ENCODE measurements around the gene ATP7B.
A peak's percentile ranks its signal among the peaks of the same experiment; 100 is the strongest.
"Not testable (repeated sequence)": the region's sequence is repeated elsewhere in the genome, so short reads cannot be mapped to it uniquely, and the experiment has no call there.

ATP7B gene

DNA sequence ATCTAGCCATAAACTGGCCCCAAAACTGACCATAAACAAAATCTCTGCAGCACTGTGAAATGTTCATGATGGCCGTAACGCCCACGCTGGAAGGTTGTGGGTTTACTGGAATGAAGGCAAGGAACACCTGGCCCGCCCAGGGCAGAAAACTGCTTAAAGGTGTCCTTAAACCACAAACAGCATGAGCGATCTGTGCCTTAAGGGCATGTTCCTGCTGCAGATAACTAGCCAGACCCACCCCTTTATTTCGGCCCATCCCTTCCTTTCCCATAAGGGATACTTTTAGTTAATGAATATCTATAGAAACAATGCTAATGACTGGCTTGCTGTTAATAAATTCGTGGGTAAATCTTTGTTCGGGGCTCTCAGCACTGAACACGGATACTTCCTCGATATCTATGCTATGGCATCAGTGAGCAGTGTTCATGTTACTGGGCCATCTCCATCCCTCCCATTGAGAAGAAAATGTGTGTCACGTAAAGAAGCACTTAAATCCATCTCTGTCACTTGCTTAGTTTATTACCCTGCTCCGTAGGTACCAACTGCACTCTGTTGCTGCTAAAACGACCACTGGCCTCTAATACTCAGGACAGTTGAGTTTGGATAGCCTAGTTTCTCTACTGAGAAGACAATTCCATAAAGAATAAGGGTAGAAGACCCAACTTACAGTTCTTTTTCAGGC lies 5.3 kb downstream of the ATP7B start:
- DNase-seq, result no peak

DNA sequence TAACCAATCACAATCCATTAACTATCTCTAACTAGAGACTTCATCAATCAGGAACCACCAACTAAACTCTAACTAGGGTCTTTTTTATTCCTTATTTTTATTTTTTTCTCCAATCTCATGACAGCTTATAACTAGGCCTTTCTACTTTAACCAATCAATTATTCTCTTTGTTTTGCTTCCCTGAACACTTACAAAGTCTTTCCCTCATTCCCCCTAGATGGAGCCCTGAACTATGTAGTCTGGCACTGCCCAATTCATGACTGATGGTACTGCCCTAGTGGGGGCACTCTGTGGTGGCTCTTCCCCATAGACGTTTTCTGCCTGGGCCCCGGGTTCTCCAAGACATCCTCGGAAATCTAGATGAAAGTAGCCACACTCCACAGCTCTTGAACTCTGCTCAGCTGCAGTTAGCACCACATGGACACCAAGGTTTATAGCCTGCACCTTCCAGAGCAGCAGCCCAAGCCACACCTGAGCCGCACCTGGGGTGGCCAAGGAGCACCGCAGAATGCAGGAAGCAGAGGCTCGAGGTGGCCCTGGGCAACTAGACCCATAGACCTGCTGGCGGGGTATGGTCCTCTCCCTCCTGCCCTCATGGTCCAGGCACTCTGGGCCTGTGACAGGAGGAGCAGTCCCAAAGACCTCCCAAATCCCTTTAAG lies 6.6 kb downstream of the ATP7B start:
- no peak for DNase-seq

DNA sequence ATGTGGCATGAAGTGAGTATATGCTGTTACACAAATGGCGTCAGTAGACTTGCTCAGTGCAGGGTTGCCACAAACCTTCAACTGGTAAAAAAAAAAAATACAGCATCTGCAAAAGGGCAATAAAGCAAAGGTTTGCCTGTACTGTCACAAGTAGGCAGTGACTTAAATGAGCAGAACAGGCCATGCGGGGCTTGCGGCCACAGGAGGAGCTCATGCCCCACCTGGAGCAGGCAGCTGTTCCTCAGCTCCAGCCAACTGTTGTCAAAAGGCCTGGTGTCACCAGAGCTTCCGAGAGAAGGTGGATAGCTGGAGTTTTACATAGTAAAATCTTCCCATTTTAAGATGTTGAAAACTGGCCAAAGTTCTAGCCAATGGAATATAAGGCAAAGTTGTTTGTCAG lies 7.7 kb downstream of the ATP7B start:
- DNase-seq, result peak in 1 of 2 experiments; percentile 1

DNA sequence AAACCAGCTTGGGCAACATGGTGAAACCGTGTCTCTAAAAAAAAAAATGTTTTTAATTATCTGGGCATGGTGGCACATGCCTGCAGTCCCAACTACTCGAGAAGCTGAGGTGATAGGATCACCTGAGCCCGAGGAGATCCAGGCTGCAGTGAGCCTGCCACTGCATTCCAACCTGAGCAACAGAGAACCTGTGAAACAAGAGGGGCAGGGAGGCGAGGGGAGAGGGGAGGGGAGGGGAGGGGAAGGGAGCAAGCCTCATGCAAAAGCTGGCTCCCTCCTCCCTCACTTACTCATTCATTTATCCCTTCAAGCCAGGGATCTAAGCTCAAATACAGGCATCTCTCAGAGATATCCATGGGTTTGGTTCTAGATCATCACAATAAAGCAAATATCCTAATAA lies 8.9 kb downstream of the ATP7B start:
- DNase-seq, result no peak

DNA sequence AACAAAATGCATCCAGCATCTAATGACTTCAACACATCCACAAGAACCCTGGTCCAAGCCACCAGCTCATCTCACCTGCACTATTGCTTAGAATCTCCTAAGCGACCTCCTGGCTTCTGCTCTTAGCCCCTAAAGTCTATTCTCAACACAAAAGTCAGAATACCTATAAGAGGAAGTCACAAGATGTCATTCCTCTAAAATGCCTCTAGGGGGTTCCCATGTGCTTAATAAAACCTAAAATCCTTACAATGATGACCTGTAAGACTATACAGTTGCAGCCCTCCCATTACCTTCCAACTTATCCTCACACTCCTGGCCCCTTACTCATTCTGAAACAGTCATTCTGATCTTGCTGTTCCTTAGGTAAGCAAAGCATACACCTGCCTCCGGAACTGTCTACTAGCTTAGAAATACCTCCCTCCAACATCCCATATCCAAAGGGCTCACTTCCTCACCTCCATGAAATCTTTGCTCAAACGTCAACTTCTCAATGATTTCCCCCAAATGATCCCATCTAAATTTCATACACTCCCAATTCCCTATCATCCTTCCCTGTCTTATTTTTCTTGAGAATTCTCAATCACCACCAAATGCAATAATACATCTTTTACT lies 10.0 kb downstream of the ATP7B start:
- DNase-seq, result peak in 1 of 2 experiments; percentile 29

DNA sequence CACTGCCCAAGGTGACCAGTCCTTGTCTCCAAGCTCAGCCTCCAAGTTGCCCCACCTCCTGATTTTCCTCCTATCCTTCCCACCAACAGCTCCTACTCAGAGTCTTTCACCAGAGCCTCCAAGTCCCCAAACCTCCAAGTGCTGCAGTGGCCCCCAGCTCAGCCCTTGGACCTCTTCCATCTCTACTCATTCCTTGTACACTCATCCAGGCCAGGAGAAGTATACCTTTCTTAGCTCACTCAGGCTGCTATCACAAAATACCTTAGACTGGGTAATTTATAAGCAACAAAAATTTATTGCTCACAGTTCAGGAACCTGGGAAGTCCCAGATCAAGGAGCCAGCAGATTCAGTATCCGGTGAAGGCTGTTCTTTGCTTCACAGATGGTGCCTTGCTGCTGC lies 11.3 kb downstream of the ATP7B start:
- no peak for DNase-seq

DNA sequence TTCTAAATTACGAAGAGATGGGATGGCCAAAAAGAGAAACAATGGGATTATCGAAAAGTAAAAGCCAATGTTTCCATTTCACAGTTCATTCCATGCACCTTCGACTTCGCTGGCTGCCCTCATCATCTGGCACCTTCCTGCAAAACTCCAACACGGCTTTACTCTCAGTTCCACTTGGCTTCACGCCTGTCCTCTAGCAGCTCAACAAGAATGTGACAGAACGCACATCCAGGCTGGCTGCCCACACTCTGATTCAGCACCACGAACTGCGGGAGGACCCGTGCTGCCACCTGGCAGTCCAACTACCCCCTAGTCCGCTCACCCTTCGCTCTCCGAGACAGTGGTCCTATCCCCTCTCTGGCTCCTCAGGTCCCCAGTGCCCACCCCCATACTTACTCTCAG lies 11.7 kb downstream of the ATP7B start:
- DNase-seq, result no peak

DNA sequence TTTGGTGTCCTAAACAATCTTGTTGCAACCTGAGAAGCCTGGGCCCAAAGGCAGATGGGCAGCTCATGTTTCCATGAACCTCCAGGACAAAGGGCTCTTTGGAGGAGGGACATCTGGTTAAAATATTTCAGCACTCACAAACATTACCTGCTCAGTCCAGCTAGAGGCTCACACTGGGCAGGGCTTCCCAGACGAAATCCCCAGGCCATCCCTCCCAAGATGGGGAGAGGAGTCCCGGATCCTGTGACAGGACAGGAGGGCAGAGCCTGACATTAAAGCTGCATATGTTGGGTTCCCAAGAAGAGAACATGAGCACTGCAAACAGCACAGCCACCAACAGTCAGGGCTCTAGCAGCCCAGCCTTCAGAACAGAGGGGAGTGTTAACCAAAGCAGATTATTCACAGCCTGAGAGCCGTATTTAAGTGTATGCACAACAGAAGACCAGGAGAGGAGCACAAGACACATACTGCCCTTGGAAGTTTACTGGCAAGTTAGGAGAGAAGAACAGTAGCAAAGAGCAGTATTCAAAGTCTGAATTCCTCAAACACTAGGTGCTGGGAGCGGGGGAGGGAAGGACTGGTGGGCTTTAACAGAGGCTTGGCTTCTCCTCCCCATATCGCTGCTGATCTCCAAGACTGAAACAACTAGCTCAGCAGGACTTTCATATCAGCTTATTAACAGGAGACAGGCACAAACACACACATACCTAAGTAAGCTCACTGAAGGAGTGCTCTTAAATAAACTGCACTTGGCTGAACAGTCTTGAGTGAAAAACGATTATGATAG lies 12.3 kb downstream of the ATP7B start:
- no peak for DNase-seq

DNA sequence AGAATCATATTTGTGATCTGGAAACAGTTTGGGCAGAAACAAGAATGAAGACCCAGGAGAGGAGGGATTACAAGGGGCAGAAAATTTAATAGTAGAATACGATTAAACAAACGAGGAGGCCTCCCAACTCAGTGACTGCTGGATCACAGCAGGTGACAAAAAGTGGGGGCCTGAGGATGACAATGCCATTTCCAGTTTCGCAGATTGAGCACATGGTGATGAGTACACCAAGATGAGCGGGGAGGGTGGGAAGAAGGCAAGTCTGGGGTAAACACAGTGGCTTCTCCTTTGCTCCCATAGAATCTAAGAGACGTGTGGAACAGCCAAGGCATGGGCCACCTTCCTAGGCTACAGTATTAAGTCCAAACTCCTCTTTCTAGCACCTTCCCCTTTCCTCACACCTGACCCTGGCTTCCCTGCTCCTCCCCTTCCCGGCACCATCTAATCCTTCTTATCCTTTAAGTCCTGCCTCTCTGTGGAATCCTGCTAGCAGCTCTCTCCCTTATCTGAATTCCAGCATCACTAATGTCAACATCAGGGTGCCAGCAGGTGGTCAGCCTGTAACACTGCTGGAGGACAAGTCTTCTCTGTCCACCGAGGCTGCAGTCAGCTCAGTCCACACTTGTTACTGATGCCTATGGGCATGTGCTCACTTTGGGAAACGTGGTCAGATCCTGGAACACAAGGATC lies 13.5 kb downstream of the ATP7B start:
- DNase-seq, result no peak

DNA sequence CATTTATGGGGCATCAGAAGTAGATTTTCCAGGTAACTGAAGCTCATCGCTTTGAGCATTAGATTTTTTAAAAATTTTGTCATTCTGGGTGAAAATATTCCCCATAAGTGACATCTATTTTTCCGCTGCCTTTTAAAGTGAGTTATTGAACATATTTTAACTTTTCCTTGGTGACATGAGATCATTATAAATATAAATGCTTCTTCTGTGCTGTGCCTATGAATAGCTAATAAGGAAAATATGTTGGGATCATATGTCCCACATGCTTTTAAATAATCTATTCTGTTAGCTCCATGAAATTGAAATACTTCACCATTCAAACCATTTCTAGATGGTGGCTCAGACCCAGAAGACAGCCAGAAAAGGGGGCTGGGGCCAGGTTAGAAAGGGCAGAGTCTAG lies 14.1 kb downstream of the ATP7B start:
- no peak for DNase-seq

DNA sequence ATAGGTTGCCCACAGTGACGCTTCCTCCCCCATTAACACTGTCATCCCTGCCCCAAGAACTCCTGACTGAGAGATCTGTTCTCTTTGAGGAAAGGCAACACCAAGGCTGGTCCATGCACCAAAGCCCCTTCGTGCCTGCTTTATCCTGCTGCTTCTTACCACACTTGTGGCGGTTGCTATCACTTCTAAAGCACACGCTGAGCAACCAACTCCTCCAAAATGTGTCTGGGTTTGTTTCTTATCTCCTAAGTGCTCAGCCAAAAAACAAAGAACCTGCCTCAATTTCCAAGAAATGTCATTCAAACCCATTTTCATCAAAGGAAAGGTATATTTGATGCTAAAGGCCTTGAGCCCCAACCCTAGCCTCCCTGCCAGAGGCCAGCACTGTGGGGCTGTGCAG lies 14.6 kb downstream of the ATP7B start:
- no peak for DNase-seq

DNA sequence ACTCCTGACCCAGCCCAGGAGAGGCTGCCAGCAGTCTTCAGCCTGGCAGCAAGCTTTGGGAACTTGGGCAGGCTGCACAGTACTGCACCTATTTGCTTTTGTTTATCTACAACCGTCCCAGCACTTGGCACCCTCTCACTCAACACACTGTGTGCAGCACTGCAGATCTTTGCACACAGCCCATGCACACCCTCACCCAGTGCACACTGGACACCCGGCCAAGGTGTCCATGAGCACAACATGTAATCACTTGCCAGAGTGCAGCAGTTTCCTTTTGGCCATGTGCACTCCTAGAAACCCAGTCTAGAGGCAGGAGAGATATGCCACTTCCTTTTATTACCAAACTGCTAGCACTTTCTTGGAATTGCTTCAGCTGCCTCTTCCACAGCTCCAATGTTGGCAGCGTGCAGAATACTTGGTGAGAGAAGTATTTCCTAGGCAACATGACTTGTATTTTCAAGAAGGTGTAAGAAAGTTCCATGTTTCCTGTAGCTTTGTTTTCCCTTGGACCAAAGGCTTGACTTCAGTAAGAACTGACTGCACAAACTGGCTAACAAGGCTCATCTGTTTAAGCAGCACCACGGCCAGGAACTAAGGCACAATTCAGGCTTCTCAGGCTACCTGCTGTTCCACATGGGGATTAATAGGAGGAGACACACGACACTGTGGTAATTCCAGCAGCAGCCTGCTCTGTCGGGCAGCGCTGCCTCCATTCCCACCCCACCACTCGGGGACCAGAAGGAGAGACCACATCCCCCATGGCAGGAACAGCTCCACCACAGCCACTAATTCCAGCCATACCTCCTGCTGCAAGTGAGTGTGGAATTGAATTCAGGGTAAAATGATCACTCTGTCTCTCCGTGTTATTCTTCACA lies 15.3 kb downstream of the ATP7B start:
- no peak for DNase-seq

DNA sequence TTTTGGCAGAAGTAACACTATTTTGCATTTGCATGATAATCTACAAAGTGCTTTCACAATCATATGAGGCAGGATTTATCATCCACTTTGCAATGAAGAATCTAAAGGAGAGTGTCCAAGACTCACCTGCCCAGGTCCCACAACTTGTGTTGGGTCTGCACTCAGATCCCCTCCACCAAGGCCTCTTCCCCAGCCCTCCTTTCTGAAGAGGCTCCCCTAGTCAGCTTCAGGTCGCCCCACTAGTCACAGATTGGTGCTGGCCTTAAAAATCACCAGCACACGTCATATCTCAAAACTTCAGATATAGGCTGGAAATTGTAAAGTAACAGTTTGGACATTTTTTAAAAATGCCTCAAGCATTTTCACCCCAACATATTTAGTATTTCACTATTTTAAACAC lies 17.5 kb downstream of the ATP7B start:
- DNase-seq, result no peak

DNA sequence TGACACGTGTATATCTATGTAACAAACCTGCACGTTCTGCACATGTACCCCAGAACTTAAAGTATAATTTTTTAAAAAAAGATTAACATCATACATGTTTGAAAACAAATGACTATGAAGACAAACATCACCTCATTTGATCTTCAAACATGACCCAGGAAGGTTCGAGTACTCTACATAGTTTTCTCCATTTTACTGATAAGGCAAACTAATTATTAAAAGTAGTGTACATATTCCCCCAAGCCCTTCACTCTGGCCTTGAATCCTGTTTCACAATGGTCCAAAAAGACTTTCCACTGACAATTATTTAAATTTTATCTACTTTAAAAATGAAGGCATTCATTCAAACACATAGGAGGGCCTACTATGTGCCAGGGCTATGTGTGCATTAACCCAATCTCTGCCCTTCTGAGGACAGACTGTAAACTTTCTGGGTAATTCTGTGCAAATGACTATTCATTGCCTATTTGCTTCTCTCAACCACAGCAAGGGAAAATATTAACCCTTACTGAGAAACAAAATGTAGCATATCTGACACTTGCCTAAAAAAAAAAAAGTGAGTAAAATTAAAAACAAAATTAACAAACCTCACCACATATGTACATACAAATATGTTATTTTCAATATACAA lies 22.1 kb downstream of the ATP7B start:
- no peak for DNase-seq

DNA sequence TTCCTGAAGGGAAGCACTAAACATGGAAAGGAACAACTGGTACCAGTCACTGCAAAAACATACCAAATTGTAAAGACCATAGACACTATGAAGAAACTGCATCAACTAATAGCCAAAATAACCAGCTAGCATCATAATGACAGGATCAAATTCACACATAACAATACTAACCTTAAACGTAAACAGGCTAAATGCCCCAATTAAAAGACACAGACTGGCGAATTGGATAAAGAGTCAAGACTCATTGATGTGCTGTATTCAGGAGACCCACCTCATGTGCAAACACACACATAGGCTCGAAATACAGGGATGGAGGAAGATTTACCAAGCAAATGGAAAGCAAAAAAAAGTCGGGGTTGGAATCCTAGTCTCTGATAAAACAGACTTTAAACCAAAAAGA lies 26.3 kb downstream of the ATP7B start:
- not testable (repeated sequence) for DNase-seq

DNA sequence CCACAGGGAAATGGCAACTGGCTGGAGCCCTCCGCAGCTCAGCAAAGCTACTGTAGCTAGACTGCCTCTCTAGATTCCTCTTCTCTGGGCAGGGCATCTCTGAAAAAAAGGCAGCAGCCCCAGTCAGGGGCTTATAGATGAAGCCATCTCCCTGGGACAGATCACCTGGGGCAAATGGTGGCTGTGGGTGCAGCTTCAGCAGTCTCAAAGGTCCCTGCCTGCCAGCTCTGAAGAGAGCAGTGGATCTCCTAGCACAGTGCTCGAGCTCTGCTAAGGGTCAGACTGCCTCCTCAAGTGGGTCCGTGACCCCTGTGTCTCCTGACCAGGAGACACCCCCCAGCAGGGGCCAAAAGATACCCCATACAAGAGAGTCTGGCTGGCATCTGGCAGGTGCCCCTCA lies 28.0 kb downstream of the ATP7B start:
- DNase-seq, result not testable (repeated sequence)

DNA sequence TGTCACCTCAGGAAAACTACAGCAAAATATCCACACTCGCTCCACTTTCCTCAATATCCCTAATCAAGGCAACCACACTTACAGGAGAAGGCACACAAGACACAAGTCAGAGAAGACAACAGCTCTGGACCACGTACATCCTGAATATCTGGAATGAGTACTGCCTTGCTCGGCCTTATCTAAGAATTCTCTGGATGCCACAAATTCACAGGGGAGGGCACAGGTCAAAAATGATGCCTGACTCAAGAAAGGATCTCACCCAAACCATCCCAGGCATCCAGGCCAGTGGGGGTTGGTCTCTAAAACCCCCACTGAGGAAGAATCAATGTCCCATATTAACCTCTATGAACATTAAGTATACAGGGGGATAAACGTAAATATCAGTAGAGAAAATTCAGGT lies 29.9 kb downstream of the ATP7B start:
- no peak for DNase-seq

DNA sequence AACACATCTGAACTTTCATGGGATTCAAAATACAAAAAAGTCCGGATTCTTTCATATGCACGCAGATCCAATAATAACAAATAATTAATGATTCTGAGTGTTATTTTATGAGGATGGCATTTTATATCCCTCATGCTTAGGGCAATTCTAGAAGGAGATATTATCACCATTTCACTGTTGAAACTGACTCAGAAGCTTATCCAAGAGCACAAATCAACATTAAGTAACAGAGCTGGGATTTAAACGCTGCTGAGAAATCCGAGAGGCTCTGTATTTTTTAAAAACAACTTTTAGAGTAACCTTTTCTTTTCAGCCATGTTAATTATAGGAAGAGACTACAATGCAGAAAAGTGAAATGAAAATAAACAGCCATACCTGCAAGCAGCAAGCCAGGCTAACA lies 30.3 kb downstream of the ATP7B start:
- no peak for DNase-seq

DNA sequence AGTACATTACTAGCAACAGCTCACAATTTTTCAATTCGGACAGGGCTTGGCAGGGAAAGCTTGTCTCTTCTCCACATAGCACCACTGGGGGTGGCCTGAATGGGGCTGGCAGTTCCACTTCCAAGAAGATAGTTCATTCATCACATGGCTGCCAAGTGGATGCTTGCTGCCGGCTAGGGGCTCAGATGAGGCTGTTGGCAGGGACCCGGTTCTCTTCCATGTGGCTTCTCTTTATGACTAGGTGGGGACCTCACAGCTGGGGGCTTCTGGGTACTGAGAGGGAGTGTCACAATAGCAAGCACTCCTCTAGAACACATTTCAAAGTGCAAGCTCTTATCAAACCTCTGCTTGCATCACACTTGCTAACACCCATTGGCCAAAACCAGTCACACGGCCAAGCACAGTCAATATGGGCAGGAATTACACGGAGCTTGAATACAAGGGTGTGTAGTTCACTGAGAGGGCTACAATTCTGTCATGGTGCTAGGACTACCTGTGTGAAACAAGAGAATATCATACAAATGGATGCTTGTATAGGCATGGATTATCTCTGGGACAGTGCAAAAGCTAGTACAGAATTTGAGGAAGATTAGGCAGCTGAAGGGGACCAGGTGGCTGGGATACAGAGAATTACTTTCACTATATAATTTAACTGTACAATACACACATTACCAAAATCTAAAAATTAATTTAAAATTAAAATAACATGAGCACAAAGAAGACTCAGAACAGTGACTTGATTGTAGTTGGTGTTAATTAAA lies 32.3 kb downstream of the ATP7B start:
- no peak for DNase-seq

DNA sequence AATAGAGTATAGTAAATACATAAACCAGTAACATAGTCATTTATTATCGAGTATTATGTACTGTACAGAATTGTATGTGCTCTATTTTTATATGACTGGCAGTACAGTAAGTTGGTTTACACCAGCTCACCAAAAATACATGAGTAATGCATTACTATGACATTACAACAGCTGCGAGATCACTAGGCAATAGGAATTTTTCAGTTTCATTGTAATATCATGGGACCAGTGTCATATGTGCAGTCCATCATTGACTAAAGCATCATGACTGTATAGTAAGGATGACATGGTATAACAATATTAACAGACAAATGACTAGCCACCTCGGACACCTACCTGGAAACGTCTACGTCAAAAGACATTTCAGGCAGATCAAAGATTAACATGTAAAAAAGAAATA lies 33.6 kb downstream of the ATP7B start:
- no peak for DNase-seq

DNA sequence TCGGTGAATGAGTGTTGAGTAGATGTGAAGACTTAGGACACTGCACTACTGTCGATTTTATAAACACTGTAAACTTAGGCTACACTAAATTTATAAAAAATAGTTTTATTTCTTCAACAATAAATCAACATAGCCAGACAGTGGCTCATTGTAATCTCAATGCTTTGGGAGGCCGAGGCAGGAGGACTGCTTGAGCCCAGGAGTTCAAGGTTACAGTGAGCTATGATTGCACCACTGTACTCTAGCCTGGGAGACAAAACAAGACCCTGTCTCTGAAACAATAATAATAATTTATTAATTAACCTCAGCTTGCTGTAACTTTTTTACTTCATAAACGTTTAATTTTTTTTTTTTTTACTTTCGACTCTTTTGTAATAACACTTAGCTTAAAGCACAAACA lies 34.4 kb downstream of the ATP7B start:
- no peak for DNase-seq
